Hematopoietic multipotent progenitor cell treated with erythropoietin and hydrocortisone succinate and interleukin-3 and kit ligand, for 4 days (in vitro differentiated cells): ENCODE results near the gene MYL6B.

Experiments used
- DNase-seq: peaks from one replicate; pipeline ENCODE4 v3.0.0-alpha.2; 2015

Gene MYL6B

GRCh38 chr12:56124133-56124532 lies 28.3 kb upstream of the MYL6B start:
- no peak for DNase-seq

GRCh38 chr12:56126732-56127239 lies 25.6 kb upstream of the MYL6B start:
- peak; percentile 90 for DNase-seq

- no peak for DNase-seq
Measured at GRCh38 chr12:56127485-56127887, 24.9 kb upstream of the MYL6B start.

- DNase-seq = peak; percentile 100
Measured at GRCh38 chr12:56127888-56128669, 24.3 kb upstream of the MYL6B start, which contains the start of gene ESYT1. TSS of gene ESYT1 (plus strand) at chr12:56128267. CDS start at chr12:56128320, 53 bp downstream.

DNA sequence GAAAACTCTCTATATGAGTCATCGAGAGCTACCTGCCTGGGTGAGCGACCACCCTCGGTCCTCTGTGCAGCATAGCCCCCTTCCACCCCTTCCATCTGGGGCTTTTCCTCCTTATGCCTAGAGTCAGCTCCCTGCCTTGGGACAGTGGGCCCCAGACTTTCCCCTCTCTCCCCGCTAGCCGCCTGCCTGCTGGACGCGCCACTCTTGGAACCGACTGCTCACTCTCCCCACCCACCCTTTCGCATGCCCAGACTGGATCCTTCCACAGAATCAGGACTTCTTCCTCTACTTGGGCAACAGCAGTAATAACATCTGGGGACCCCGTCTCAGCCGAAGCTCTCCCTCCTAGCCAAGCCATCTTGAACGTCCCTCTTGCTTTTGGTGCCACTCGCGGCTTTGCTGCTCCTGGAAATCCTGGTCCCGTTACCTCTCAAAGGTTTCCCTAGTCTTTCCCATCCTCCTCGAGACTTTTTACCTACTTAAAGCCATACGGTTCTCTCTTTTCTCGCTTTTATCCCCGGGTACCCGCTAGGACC lies 23.6 kb upstream of the MYL6B start:
- peak; percentile 44 for DNase-seq

DNA sequence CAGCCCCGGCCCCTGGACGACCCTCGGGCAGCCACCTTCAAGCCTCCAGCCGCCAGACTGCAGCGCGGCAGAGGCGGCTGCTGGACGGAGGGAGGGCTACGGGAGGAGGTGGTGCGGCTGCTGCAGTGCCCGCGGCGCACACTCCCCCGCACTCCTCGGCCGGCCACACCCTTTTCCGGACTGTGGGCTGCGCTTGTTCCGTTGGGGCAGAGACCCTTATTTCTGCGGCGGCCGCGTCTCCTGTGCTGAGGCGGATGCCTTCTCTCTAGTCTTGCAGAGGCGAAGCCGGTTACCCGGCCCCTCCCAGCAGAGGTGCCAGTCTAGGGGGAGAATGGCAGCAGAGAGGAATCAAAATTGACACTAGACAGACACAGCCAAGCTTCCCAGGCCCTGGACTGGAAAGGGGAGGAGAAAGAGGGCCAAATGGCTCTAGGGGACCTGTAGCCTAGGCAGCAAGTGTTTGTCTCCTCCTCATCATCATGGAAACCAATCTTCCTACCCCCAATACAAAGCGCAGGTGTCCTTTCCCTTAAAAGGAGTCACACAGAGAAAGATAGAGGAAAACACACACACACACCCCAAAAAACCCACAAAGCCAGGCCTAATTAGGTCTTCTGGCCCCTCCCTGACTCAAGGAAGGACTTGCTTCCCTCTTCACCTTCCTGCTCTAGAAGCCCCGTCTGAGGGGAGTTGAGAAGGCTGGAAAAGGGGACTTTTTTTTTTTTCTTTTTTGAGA lies 23.0 kb upstream of the MYL6B start:
- peak; percentile 95 for DNase-seq

GRCh38 chr12:56129942-56130495 lies 22.4 kb upstream of the MYL6B start:
- DNase-seq = no peak

DNA sequence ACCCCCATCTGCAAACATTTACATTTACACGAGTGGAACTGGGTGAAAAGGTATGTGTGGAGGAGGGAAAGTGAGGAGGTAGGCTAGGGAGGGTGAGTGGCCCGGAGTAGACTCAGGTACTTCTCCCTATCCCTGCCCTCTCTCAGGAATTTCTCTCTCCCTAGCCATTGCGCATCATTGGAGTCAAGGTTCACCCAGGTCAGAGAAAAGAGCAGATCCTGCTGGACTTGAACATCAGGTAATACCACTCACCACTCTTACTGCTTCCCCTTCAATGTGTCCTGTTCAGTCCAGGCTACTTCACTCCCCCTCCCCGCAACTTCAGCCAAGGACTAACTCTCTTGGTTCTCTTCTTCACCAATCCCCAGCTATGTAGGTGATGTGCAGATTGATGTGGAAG lies 21.5 kb upstream of the MYL6B start:
- no peak for DNase-seq

DNA sequence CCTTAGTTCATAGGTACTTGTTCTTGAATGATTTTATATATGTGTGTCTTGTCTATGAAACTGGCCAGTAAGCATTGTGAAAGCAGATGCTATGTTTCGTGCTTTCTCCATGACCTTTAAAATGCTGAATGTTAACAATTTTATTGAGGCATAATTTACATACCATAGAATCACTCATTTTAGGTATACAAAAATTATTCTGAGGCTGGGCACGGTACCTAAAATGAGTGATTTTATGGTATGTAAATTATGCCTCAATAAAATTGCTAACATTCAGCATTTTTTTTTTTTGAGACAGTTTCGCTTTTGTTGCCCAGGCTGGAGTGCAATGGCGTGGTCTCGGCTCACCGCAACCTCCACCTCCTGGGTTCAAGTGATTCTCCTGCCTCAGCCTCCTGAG lies 17.5 kb upstream of the MYL6B start:
- no peak for DNase-seq

- no peak for DNase-seq
Measured at GRCh38 chr12:56137853-56138571, 14.4 kb upstream of the MYL6B start.

- DNase-seq = no peak
Measured at GRCh38 chr12:56141946-56142784, 10.2 kb upstream of the MYL6B start.

GRCh38 chr12:56143217-56143616 lies 9.2 kb upstream of the MYL6B start:
- no peak for DNase-seq

DNA sequence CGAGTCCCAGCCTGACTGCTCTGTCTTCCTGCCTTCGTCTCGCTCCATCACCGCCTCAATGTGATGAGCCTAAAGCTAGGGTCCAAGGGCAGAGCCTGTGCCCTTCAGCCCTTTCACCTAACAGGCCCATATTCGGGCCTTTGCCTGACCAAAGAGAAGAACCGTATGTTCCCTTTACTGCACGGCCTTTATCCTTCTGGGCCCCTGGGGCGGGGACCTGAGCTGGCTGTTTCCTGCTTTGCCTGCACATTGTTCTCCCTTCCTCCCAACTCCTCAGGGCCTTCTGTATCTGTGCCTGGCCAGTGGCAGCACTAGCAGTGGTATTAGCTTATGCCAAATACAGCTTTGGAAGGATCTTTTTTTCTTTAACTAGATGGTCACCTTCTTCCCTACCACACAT lies 8.5 kb upstream of the MYL6B start:
- DNase-seq = no peak

DNA sequence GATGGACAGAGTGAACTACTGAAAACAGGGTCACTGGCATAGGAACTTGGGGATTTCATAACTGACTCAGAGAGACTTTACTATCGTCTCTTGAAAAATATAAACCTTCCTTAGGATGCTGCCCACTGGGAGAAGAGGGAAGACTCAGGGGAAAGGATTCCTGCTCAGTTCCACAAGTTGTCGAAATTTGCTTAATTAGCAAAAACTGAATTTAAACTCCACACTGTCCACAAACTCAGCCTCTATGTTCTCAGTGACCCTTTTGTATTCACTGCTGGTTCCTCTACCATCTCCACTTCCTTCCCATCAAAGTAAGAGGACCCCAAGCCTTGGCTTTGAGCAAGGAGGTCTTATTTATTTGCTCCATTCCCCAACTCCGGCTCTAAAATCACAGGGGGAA lies 7.2 kb upstream of the MYL6B start:
- no peak for DNase-seq

- no peak for DNase-seq
Measured at GRCh38 chr12:56146492-56147460, 5.6 kb upstream of the MYL6B start.

GRCh38 chr12:56150563-56150962 lies 1.8 kb upstream of the MYL6B start:
- peak; percentile 65 for DNase-seq

DNA sequence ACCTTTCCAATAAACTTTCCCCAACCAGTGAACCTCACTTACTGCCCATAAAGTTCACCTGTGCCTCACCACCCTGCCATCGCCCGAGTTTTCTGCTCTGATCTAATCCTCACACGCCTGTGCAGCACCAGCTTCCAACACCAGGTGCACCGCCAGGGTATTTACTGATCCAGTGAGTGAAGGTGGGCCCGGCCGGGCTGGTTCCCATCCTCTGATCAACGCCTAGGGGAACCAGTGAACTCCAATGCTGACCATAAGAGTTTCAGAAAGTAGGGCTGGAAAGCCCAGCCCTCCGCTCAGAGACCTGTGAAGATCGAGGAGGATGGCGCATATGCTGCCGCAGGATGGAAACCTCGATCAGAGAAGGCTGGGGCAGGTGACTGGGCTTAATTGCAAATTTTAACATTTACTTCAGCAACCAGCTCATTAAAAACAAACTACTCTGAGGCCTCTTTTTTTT lies 685 bp upstream of the MYL6B start:
- DNase-seq = peak; percentile 80

DNA sequence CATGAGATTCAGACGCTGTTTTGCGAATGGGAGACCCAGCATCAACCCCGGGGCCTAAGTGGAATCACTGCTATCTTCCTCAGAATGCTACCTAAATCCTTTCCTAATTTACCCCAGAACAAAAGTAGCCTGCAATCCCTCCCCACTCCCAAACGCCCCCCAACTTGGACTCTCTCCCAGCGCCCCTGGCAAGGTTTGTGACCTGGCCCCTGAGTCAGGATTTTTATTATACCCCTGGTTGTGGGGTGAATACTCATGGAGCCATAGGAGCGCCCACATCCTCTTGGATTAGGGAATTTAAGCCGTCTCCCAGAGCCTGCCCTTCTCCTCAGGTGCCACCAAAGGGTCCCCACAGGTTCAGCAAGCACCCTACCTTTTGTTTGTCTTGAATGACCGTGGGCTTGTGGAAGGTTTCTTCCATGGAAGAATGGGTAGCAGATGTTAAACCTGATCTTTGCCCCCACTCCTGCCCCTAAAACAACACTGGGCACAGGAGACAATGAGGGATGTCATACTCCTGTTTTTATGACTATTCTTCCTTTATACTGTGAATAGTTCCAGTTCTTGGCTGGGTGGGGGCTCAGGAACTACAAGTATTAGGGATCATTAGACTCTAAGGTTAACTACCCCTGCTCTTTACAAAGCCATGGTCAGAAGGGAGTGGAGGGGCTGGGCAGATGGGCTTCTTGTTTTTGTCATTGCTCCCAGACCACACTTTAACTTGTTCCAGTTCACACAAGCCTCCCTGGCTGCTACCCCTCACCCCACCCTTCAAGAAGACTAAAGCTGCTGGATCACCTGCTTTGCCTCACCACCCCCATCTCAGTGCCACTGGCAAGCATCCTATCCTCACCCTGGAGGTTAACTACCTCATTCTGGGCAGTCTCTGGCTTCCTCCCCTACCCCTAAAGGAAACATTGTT lies 630 bp downstream of the MYL6B start:
- no peak for DNase-seq

- no peak for DNase-seq
Measured at GRCh38 chr12:56153678-56154065, 1.3 kb downstream of the MYL6B start.
